HepG2 (cell line): ENCODE results near the gene POLH. TPM values are rescaled to one million over a fixed set of nuclear protein-coding genes. Genes with fewer than 3 reads are reported as not detected.
A peak's percentile ranks its signal among the peaks of the same experiment; 100 is the strongest.

ENCODE experiments used
- ATAC-seq: fragments of 200-7000 bp; cut with Tn5 transposase; 3 replicates; pipeline ENCODE4 v1.9.1; 2020; ENCODE audit warnings: mild to moderate bottlenecking, moderate library complexity
- BruUV-seq: library from RNA; stranded (reverse); fragments of 400-500 nt; replicated peaks from 2 replicates; lab custom pipeline; 2021; lab: Mats Ljungman, UMichigan
- CTCF ChIA-PET: fragments of 300-600 bp; formaldehyde crosslinking; extraction: SDS; loops from one replicate; lab custom pipeline; 2021; ENCODE audit warnings: low total read pairs, inconsistent platforms, low intra/inter-chr PET ratio; lab: Yijun Ruan, JAX
- POLR2A ChIA-PET: fragments of 350-600 bp; sonication (Branson Sonifier 250); formaldehyde crosslinking; loops from one replicate; lab custom pipeline; 2020; ENCODE audit warnings: antibody characterized with exemption, inconsistent platforms; lab: Yijun Ruan, JAX
- DNase-seq: peaks from one replicate; pipeline ENCODE4 v3.0.0-alpha.2; 2015; ENCODE audit warnings: low spot score
- FAIRE-seq: peaks from 3 replicates; lab custom pipeline; 2011; peaks lifted over from hg19 to GRCh38; lab: Jason Lieb, UNC
- H2AFZ ChIP-seq: one replicate; pipeline ENCODE4 v1.6.1; 2011; ENCODE audit warnings: low read length, inconsistent platforms
- H3K27ac ChIP-seq: fragments of 300-600 bp; 3 replicates; pipeline ENCODE4 v1.8.0; 2011; ENCODE audit warnings: mixed run types, mild to moderate bottlenecking, mixed read lengths, low read length, inconsistent platforms; ENCODE audit not compliant: insufficient read depth; ENCODE audit errors: extremely low read length
- H3K27me3 ChIP-seq, 2 experiments: fragments of 200-600 bp in 1 of 2; 2 replicates in 1 of 2; 3 replicates in 1 of 2; pipeline versions ENCODE4 v1.6.0 to v1.8.0; 2011; ENCODE audit warnings: low read length in 2 of 2, mild to moderate bottlenecking in 2 of 2, moderate library complexity in 2 of 2, inconsistent platforms in 1 of 2; ENCODE audit not compliant: insufficient read depth in 2 of 2, control insufficient read depth in 1 of 2
- H3K36me3 ChIP-seq, 2 experiments: fragments of 200-600 bp in 1 of 2; replicated peaks in 1 of 2; 2 replicates in 1 of 2; 3 replicates in 1 of 2; pipeline versions ENCODE4 v1.5.1 to v1.8.0; 2011; ENCODE audit warnings: low read length in 2 of 2, inconsistent platforms in 1 of 2; ENCODE audit not compliant: insufficient read depth in 2 of 2, control insufficient read depth in 1 of 2
- H3K4me1 ChIP-seq: 2 replicates; pipeline ENCODE4 v1.5.1; 2012; ENCODE audit warnings: low read length, inconsistent platforms; ENCODE audit not compliant: insufficient read depth
- H3K4me2 ChIP-seq: 2 replicates; pipeline ENCODE4 v1.6.0; 2011; ENCODE audit warnings: low read depth, low read length, inconsistent platforms
- H3K4me3 ChIP-seq, 3 experiments: fragments of 200-600 bp in 1 of 3; sonication (generic), shearing (Covaris generic) in 1 of 3; replicated peaks in 1 of 3; 2 replicates each; pipeline ENCODE4 v1.5.1; 2011 to 2016; ENCODE audit warnings: low read length in 3 of 3, inconsistent platforms in 2 of 3, low read depth in 2 of 3, mild to moderate bottlenecking in 2 of 3, control low read depth in 1 of 3, mixed read lengths in 1 of 3; ENCODE audit not compliant: insufficient read depth in 1 of 3
- H3K79me2 ChIP-seq: one replicate; pipeline ENCODE4 v1.6.1; 2011; ENCODE audit warnings: low read length, inconsistent platforms; ENCODE audit not compliant: insufficient read depth
- H3K9ac ChIP-seq: 2 replicates; pipeline ENCODE4 v1.6.0; 2011; ENCODE audit warnings: mild to moderate bottlenecking, low read depth, low read length, inconsistent platforms; ENCODE audit not compliant: insufficient read depth
- H3K9me3 ChIP-seq: 2 replicates; pipeline ENCODE4 v1.5.1; 2012; ENCODE audit warnings: mild to moderate bottlenecking, low read length
- H4K20me1 ChIP-seq: 2 replicates; pipeline ENCODE4 v1.6.0; 2011; ENCODE audit warnings: inconsistent platforms, mild to moderate bottlenecking, low read length, moderate library complexity; ENCODE audit not compliant: insufficient read depth
- AKAP8 ChIP-seq: sonication (generic); formaldehyde crosslinking; IDR thresholded peaks from 2 replicates; pipeline ENCODE4 v1.5.1; 2020; ENCODE audit warnings: mild to moderate bottlenecking, missing genetic modification reagents
- KAT2B ChIP-seq: fragments of 150-350 bp; IDR thresholded peaks from 2 replicates; pipeline ENCODE4 v1.6.1; 2014; ENCODE audit warnings: low read depth, low read length, borderline replicate concordance
- MAFG ChIP-seq: sonication (generic); formaldehyde crosslinking; IDR thresholded peaks from 2 replicates; pipeline ENCODE4 v1.5.1; 2020; ENCODE audit warnings: mild to moderate bottlenecking, missing genetic modification reagents
- PAWR ChIP-seq: sonication (generic); formaldehyde crosslinking; IDR thresholded peaks from 2 replicates; pipeline ENCODE4 v1.4.0; 2020; ENCODE audit warnings: missing genetic modification reagents, mild to moderate bottlenecking, borderline replicate concordance
- ZEB1 ChIP-seq: IDR thresholded peaks from 2 replicates; pipeline ENCODE4 v1.6.1; 2012; ENCODE audit warnings: mild to moderate bottlenecking, low read depth, inconsistent platforms; ENCODE audit not compliant: insufficient replicate concordance
- ZNF704 ChIP-seq: sonication (generic); formaldehyde crosslinking; IDR thresholded peaks from 2 replicates; pipeline ENCODE4 v1.8.1; 2023; ENCODE audit warnings: mild to moderate bottlenecking, inconsistent platforms, moderate library complexity, missing genetic modification reagents, borderline replicate concordance
- WGBS: methylation state at CpG from one replicate; pipeline ENCODE4 v1.1.6; 2017; ENCODE audit warnings: low lambda C conversion rate; 5-methylcytosine and 5-hydroxymethylcytosine counted together
- in situ Hi-C: cut with HindIII; loops from 2 replicates; pipeline ENCODE4 v1.10.0; 2017; ENCODE audit warnings: low pct_unique_long_range_greater_than_20kb; ENCODE audit not compliant: extremely low pct_ligation_motif_present
- intact Hi-C: fragments of 100-400 bp; cut with micrococcal nuclease; formaldehyde crosslinking; loops from one replicate; pipeline ENCODE4 v1.10.0; 2022; ENCODE audit not compliant: unreplicated experiment
- polyA plus RNA-seq, 8 experiments: library from polyadenylated mRNA; depleted of rRNA in 3 of 8; stranded (reverse) in 7 of 8; unstranded in 1 of 8; fragments of >200 nt; fragmentation: Illumina TruSeq in 4 of 8; extraction: Trizol in 4 of 8; gene quantifications; 2 replicates each; pipeline versions ENCODE4 v1.2.1 to v1.2.3, GENCODE V29; 2011 to 2016; ENCODE audit warnings: low read depth in 4 of 8, missing spikeins in 1 of 8, mixed read lengths in 1 of 8; ENCODE audit not compliant: insufficient read depth in 1 of 8
- total RNA-seq, 5 experiments: library from RNA; depleted of rRNA; stranded (reverse); fragments of >200 nt; fragmentation: Illumina TruSeq; extraction: Trizol; gene quantifications; 2 replicates each; pipeline ENCODE4 v1.2.3, GENCODE V29; 2016; ENCODE audit warnings: low read depth in 1 of 5

POLH gene
- total and polyA plus RNA-seq, 2 of the 13 experiments (the other 11 are each of a cell fraction or from before 2014, with no cell fraction given): 11.6 to 25.0 TPM

- intact Hi-C loops (no loop called here), in situ Hi-C loops (no loop called here)
- Histone ChIP-seq H3K4me3 (peak overlapping the region in 1 of 3 experiments; percentile 98; a peak in 1 of 6 replicates), H3K9me3 (no peaks in the 10 kb centered on the region), H3K36me3 (peaks cover 2 to 12% of the 10 kb centered on the region in 2 experiments; a peak in 4 of 5 replicates), H2AFZ (peak overlapping the region; percentile 74), H3K4me1 (peaks cover 52% of the 10 kb centered on the region), H4K20me1 (no peaks in the 10 kb centered on the region), H3K27me3 (no peaks in the 10 kb centered on the region; a peak in 1 of 5 replicates), H3K79me2 (peaks cover 30% of the 10 kb centered on the region), H3K4me2 (peak overlapping the region; percentile 98), H3K27ac (peak overlapping the region; percentile 68), H3K9ac (peak overlapping the region; percentile 91; the same call in 1 of the 2 replicates)
- no TSS peak for BruUV-seq
- ChIA-PET CTCF (no interaction called here), POLR2A (interaction anchor here (0.6 to 2.6 kb wide), 21 partner anchors 8 to 558 kb away, joined by 3 to 32 read pairs (median 3); partner anchors contain the start of genes POLH, RSPH9, VEGFA and XPO5)
- WGBS: 80% methylated on average over 9 of the region's 9 CpGs
- TF ChIP-seq PAWR (CRISPR knock-in tag) (no peak), ZEB1 (no peak), MAFG (no peak), KAT2B (no peak), AKAP8 (CRISPR knock-in tag) (0 out of 2 replicates have a peak, but pooled peaks have one; percentile 4), ZNF704 (CRISPR knock-in tag) (no peak)
- no peak for DNase-seq
- no peak for ATAC-seq
- FAIRE-seq: no peak
Observed at GRCh38 chr6:43634702-43635303, 58.8 kb downstream of the POLH start.
